Nephron (organoid): ENCODE results near the gene ABCE1.

Source experiments
- H3K27ac Mint-ChIP-seq, 3 experiments: 2 replicates each; pipeline ENCODE4 v1.8.0; 2020; ENCODE audit warnings: mixed read lengths in 3 of 3, mild to moderate bottlenecking in 2 of 3, moderate library complexity in 1 of 3
- H3K27me3 Mint-ChIP-seq: 2 replicates; pipeline ENCODE4 v1.8.0; 2021; ENCODE audit warnings: low read depth, mild to moderate bottlenecking, moderate library complexity, mixed read lengths
- H3K36me3 Mint-ChIP-seq: 2 replicates; pipeline ENCODE4 v1.8.0; 2020; ENCODE audit warnings: low read depth, mixed read lengths
- H3K4me1 Mint-ChIP-seq: 2 replicates; pipeline ENCODE4 v1.8.0; 2020; ENCODE audit warnings: mixed read lengths
- H3K4me3 Mint-ChIP-seq, 3 experiments: 2 replicates each; pipeline ENCODE4 v1.8.0; 2020; ENCODE audit warnings: mild to moderate bottlenecking in 3 of 3, mixed read lengths in 3 of 3, moderate library complexity in 2 of 3
- H3K9me3 Mint-ChIP-seq: 2 replicates; pipeline ENCODE4 v1.8.0; 2020; ENCODE audit warnings: mixed read lengths
- TF ChIP-seq, protein P1 (sequence below), 3 experiments: fragments of 200-600 bp; sonication (generic); IDR thresholded peaks; one replicate each; pipeline ENCODE4 v1.5.0; 2021; ENCODE audit warnings: antibody characterized with exemption in 3 of 3; ENCODE audit not compliant: unreplicated experiment in 3 of 3

The ABCE1 gene

DNA sequence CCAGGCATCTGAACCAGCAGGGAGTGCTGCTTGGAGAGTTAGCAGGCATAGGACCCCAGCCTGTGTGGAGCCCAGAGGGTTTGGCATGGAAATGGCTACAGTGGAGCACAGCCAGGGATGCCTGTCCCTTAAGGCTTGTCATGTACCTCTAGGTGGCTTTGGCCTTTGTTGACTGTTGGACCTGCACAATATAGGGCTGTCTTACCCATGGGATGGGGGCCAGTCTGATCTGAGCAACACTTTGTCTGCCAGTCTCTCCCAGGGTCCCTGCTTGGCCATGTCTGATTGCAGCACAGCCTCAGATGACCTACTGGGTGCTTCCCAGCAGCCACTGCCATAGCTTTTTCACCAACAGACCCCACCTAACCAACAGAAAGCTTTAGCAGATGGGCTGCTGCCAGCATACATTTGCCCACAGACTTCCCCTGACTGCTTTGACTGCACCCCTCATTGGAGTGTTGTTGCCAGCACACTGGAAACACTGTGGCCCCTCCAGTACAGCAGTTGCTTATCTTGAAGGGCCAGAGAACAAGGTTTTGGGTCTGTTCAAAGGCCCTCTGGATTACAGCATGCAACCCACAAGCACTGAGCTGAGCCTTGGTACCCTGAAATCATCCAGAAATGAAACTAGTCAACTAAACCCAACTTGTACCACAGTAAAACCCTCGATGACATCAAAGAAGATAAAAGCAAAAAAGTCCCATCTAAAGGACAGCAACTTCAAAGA is 22.2 kb upstream of the ABCE1 start:
- no peaks in the 10 kb centered on the region for H3K27me3 Mint-ChIP-seq
- H3K27ac Mint-ChIP-seq, result no peak overlapping the region
- H3K36me3 Mint-ChIP-seq, result peaks cover 55% of the 10 kb centered on the region
- no peak overlapping the region for H3K4me3 Mint-ChIP-seq
- peaks cover 21% of the 10 kb centered on the region for H3K9me3 Mint-ChIP-seq
- no peaks in the 10 kb centered on the region for H3K4me1 Mint-ChIP-seq
- TF ChIP-seq, protein P1, sequence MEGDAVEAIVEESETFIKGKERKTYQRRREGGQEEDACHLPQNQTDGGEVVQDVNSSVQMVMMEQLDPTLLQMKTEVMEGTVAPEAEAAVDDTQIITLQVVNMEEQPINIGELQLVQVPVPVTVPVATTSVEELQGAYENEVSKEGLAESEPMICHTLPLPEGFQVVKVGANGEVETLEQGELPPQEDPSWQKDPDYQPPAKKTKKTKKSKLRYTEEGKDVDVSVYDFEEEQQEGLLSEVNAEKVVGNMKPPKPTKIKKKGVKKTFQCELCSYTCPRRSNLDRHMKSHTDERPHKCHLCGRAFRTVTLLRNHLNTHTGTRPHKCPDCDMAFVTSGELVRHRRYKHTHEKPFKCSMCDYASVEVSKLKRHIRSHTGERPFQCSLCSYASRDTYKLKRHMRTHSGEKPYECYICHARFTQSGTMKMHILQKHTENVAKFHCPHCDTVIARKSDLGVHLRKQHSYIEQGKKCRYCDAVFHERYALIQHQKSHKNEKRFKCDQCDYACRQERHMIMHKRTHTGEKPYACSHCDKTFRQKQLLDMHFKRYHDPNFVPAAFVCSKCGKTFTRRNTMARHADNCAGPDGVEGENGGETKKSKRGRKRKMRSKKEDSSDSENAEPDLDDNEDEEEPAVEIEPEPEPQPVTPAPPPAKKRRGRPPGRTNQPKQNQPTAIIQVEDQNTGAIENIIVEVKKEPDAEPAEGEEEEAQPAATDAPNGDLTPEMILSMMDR (IDR thresholded peaks at IDR 0.05; ENCODE audit: unreplicated experiment in 3 of 3), result no peak

DNA sequence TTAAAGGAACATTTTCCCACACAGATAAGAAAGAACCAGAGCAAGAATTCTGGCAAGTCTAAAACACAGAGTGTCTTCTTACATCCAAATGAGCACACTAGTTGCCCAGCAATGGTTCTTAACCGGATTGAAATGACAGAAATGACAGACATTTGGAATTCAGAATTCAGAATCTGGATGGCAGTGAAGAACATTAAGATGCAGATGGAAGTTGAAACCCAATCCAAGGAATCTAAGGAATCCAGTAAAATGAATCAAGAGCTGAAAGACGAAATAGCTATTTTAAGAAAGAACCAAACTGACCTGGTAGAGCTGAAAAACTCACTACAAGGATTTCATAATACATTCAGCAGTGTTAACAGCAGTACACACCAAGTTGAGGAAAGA is 21.6 kb upstream of the ABCE1 start:
- H3K27me3 Mint-ChIP-seq, result no peaks in the 10 kb centered on the region

DNA sequence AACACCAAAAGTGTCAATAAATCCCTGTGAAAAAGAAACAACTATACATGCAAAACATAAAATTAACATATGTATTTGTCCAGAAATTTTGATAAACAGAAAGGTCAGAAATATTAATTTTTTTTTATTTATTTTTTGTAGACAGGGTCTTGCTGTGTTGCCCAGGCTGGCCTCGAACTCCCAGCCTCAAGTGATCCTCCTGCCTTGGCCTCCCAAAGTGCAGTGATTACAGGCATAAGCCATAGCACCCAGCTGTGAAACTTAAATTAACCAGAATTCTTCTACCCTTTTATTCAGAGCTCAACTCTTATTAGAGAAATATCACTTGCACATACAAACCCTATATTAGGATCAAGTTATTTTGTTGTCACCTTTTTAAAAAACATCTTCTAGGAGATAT is 16.4 kb upstream of the ABCE1 start:
- Mint-ChIP-seq H3K36me3 (peaks cover 69% of the 10 kb centered on the region), H3K4me1 (no peaks in the 10 kb centered on the region), H3K27ac (no peak overlapping the region), H3K4me3 (no peak overlapping the region), H3K27me3 (no peaks in the 10 kb centered on the region), H3K9me3 (peaks cover 19% of the 10 kb centered on the region)
- TF ChIP-seq, protein P1 (IDR thresholded peaks at IDR 0.05; ENCODE audit: unreplicated experiment in 3 of 3), result no peak

More for the DNA sequence above, 21.6 kb upstream of the ABCE1 start:
- Mint-ChIP-seq H3K4me3 (no peak overlapping the region), H3K4me1 (no peaks in the 10 kb centered on the region), H3K27ac (no peak overlapping the region), H3K36me3 (peaks cover 59% of the 10 kb centered on the region), H3K9me3 (peaks cover 21% of the 10 kb centered on the region)
- TF ChIP-seq, protein P1 (IDR thresholded peaks at IDR 0.05; ENCODE audit: unreplicated experiment in 3 of 3), result no peak

DNA sequence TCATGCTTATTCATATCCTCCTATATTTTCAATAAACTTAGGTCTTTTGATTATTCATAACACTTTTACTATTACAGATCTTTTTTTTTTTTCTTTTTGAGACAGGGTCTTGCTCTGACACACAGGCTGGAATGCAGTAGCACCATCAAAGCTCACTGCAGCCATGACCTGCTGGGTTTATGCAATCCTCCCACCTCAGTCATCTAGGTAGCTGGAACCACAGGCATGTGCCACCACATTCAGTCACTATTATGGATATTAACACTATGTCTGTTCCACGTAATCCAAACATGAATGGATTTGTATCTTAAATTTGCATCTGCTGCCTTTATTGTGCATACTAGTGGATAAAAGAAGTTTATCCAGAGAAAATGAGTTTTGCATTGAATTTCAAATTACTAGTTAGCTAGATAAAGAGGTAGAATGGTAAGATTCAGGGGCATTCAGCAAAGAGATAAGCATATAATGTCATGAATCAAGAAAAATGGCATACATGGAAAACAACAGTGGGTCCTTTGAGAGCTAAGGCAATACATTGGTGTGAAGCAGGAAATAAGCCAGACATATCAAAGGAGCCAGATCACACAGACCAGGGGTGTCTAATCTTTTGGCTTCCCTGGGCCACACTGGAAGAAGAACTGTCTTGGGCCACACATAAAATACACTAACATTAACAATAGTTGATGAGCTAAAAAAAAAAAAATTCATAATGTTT is 14.1 kb upstream of the ABCE1 start:
- Mint-ChIP-seq H3K36me3 (peaks cover 67% of the 10 kb centered on the region), H3K4me1 (no peaks in the 10 kb centered on the region), H3K4me3 (no peak overlapping the region), H3K27ac (no peak overlapping the region), H3K9me3 (no peaks in the 10 kb centered on the region), H3K27me3 (no peaks in the 10 kb centered on the region)
- TF ChIP-seq, protein P1 (IDR thresholded peaks at IDR 0.05; ENCODE audit: unreplicated experiment in 3 of 3), result no peak

DNA sequence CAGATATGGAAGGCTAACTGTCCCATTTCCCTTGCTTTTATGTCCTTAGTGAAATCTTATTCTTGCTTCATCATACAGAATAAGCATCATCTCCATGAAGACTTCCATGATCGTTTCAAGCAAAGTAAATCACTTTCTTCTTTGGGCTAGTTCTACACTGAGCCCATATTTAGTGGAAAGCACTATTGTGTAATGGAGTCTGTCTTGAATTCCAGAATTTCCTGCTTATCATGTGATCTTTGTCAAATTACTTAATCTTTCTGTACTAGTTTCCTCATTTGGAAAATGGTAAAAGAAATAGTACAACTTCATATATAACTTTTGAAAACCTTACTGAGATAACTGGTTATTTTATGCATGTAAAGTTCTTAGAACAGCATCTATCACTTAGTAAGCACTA is 7.7 kb upstream of the ABCE1 start:
- Mint-ChIP-seq H3K27ac (no peak overlapping the region), H3K4me3 (no peak overlapping the region), H3K36me3 (peaks cover 79% of the 10 kb centered on the region), H3K27me3 (no peaks in the 10 kb centered on the region), H3K9me3 (peaks cover 29% of the 10 kb centered on the region), H3K4me1 (peaks cover 3% of the 10 kb centered on the region)
- TF ChIP-seq, protein P1 (IDR thresholded peaks at IDR 0.05; ENCODE audit: unreplicated experiment in 3 of 3), result no peak
